GM23338 (cell line): ENCODE measurements around the gene CNTNAP2. TPM values are rescaled to one million over a fixed set of nuclear protein-coding genes. Genes with fewer than 3 reads are reported as not detected.

ENCODE experiments used
- ATAC-seq: fragments of 200-7000 bp; cut with Tn5 transposase; 3 replicates; pipeline ENCODE4 v1.9.1; 2020
- DNase-seq: peaks from one replicate; pipeline ENCODE4 v3.0.0-alpha.2; 2015; ENCODE audit warnings: low spot score
- H2AFZ ChIP-seq: fragments of 200-600 bp; sonication (generic); 2 replicates; pipeline ENCODE4 v1.8.0; 2016; ENCODE audit warnings: antibody characterized with exemption, mild to moderate bottlenecking, moderate library complexity
- H3F3A ChIP-seq: fragments of 200-600 bp; sonication (generic); replicated peaks from 2 replicates; pipeline ENCODE4 v1.8.0; 2017; ENCODE audit warnings: antibody characterized with exemption, mixed run types, low read depth
- H3K27ac ChIP-seq: fragments of 200-600 bp; sonication (generic); 2 replicates; pipeline ENCODE4 v1.6.1; 2016; ENCODE audit warnings: low read depth
- H3K27me3 ChIP-seq: fragments of 200-600 bp; sonication (generic); 2 replicates; pipeline ENCODE4 v1.8.0; 2016; ENCODE audit warnings: mild to moderate bottlenecking, mixed run types, moderate library complexity; ENCODE audit not compliant: insufficient read depth
- H3K36me3 ChIP-seq: fragments of 200-600 bp; sonication (generic); 2 replicates; pipeline ENCODE4 v1.8.0; 2016; ENCODE audit warnings: mild to moderate bottlenecking; ENCODE audit not compliant: insufficient read depth
- H3K4me1 ChIP-seq: fragments of 200-600 bp; sonication (generic); 2 replicates; pipeline ENCODE4 v1.8.0; 2016; ENCODE audit warnings: mild to moderate bottlenecking, moderate library complexity; ENCODE audit not compliant: insufficient read depth
- H3K4me2 ChIP-seq: fragments of 200-600 bp; sonication (generic); 2 replicates; pipeline ENCODE4 v1.7.1; 2017; ENCODE audit warnings: mixed run types
- H3K4me3 ChIP-seq: fragments of 200-600 bp; sonication (generic); 2 replicates; pipeline ENCODE4 v1.6.1; 2016; ENCODE audit warnings: mixed run types
- H3K79me2 ChIP-seq: fragments of 200-600 bp; sonication (generic); replicated peaks from 2 replicates; pipeline ENCODE4 v1.8.0; 2017; ENCODE audit warnings: mild to moderate bottlenecking; ENCODE audit not compliant: insufficient read depth
- H3K9me2 ChIP-seq: fragments of 200-600 bp; sonication (generic); 2 replicates; pipeline ENCODE4 v1.8.0; 2017; ENCODE audit not compliant: insufficient read depth
- H4K20me1 ChIP-seq: fragments of 200-600 bp; sonication (generic); replicated peaks from 2 replicates; pipeline ENCODE4 v1.8.0; 2017; ENCODE audit warnings: mild to moderate bottlenecking; ENCODE audit not compliant: insufficient read depth
- H3K27ac Mint-ChIP-seq: 2 replicates; pipeline ENCODE4 v1.8.0; 2020; ENCODE audit warnings: inconsistent platforms, mild to moderate bottlenecking, moderate library complexity, mixed read lengths
- H3K27me3 Mint-ChIP-seq: 3 replicates; pipeline ENCODE4 v1.8.0; 2022; ENCODE audit warnings: low read depth, mild to moderate bottlenecking, moderate library complexity, mixed read lengths, inconsistent platforms; ENCODE audit not compliant: insufficient read depth, poor library complexity
- H3K36me3 Mint-ChIP-seq: 3 replicates; pipeline ENCODE4 v1.8.0; 2021; ENCODE audit warnings: low read depth, mild to moderate bottlenecking, inconsistent platforms, moderate library complexity, mixed read lengths
- H3K4me1 Mint-ChIP-seq: 3 replicates; pipeline ENCODE4 v1.8.0; 2020; ENCODE audit warnings: mild to moderate bottlenecking, inconsistent platforms, mixed read lengths
- H3K4me3 Mint-ChIP-seq: 3 replicates; pipeline ENCODE4 v1.8.0; 2021; ENCODE audit warnings: moderate library complexity, mild to moderate bottlenecking, inconsistent platforms, mixed read lengths
- H3K9me3 Mint-ChIP-seq: 3 replicates; pipeline ENCODE4 v1.8.0; 2020; ENCODE audit warnings: moderate library complexity, mild to moderate bottlenecking, inconsistent platforms, mixed read lengths
- CREB1 ChIP-seq: fragments of 250-450 bp; sonication (Bioruptor Pico); IDR thresholded peaks from 2 replicates; pipeline ENCODE4 v1.5.0; 2020; ENCODE audit warnings: low read depth, mild to moderate bottlenecking, moderate library complexity
- EZH2phosphoT487 ChIP-seq: fragments of 200-600 bp; sonication (generic); IDR thresholded peaks from one replicate; pipeline ENCODE4 v1.8.1; 2018; ENCODE audit warnings: antibody characterized with exemption; ENCODE audit not compliant: unreplicated experiment
- JUNB ChIP-seq: IDR thresholded peaks from one replicate; pipeline ENCODE4 v1.6.1; 2016; ENCODE audit warnings: antibody characterized with exemption; ENCODE audit not compliant: unreplicated experiment
- NANOG ChIP-seq: IDR thresholded peaks from 2 replicates; pipeline ENCODE4 v1.6.1; 2016; ENCODE audit warnings: antibody characterized with exemption, borderline replicate concordance
- ZNF331 ChIP-seq: fragments of 250-450 bp; sonication (Bioruptor Pico); IDR thresholded peaks from 2 replicates; pipeline ENCODE4 v1.5.0; 2020; ENCODE audit warnings: low read depth, mild to moderate bottlenecking, moderate library complexity
- ZNF462 ChIP-seq: fragments of 250-450 bp; sonication (Bioruptor Pico); IDR thresholded peaks from 2 replicates; pipeline ENCODE4 v1.5.0; 2020; ENCODE audit warnings: mild to moderate bottlenecking, moderate library complexity
- polyA plus RNA-seq: library from polyadenylated mRNA; unstranded; fragments of >200 nt; fragmentation: Nextera tagmentation; extraction: Ambion mirVana; gene quantifications from 2 replicates; pipeline ENCODE4 v1.2.1, GENCODE V29; 2016
- total RNA-seq: library from RNA; depleted of rRNA; stranded (reverse); fragments of >200 nt; shearing (Covaris generic); gene quantifications from 2 replicates; pipeline ENCODE4 v1.2.3, GENCODE V29; 2014
- TF ChIP-seq, protein P1 (sequence below), 2 experiments: fragments of 200-600 bp in 1 of 2; sonication (generic) in 1 of 2; conservative IDR thresholded peaks; 2 replicates each; pipeline versions ENCODE4 v1.5.1 to v1.6.1; 2016 to 2017; ENCODE audit warnings: antibody characterized with exemption in 2 of 2, low read depth in 2 of 2, mild to moderate bottlenecking in 2 of 2, moderate library complexity in 1 of 2

Gene CNTNAP2
- total and polyA plus RNA-seq, 2 experiments from 2014 or later, result 38.2 to 61.3 TPM

DNA sequence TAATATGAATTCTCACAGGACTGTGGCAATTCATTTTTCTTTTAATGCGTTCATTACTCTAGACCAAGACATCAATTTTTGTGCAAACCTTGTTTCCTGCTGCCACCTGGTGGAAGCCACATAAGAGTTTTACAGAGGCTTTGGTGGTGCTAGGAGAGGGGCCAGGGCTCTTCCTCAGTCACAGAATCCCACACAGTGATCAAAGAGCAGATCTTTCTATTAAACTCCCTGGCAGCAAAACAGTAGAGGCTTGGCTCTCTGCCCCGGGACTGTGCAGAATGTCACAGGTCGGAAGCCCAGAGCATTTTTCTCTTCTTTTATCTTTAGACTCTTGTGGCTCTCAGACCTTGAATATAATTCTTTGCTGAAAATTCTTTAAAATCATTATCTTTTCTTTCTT lies 1967.5 kb downstream of the CNTNAP2 start:
- no peaks in the 10 kb centered on the region for H3K4me1 ChIP-seq
- H3K4me2 ChIP-seq, result no peak overlapping the region
- no peak overlapping the region for H3K4me3 ChIP-seq
- no peak for TF ChIP-seq JUNB
- TF ChIP-seq, protein P1, sequence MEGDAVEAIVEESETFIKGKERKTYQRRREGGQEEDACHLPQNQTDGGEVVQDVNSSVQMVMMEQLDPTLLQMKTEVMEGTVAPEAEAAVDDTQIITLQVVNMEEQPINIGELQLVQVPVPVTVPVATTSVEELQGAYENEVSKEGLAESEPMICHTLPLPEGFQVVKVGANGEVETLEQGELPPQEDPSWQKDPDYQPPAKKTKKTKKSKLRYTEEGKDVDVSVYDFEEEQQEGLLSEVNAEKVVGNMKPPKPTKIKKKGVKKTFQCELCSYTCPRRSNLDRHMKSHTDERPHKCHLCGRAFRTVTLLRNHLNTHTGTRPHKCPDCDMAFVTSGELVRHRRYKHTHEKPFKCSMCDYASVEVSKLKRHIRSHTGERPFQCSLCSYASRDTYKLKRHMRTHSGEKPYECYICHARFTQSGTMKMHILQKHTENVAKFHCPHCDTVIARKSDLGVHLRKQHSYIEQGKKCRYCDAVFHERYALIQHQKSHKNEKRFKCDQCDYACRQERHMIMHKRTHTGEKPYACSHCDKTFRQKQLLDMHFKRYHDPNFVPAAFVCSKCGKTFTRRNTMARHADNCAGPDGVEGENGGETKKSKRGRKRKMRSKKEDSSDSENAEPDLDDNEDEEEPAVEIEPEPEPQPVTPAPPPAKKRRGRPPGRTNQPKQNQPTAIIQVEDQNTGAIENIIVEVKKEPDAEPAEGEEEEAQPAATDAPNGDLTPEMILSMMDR (conservative IDR thresholded peaks at IDR 0.05; ENCODE audit: low read depth in 2 of 2), result peak; percentile 80
- H3K36me3 ChIP-seq, result no peaks in the 10 kb centered on the region
- no peaks in the 10 kb centered on the region for H4K20me1 ChIP-seq
- H2AFZ ChIP-seq, result no peak overlapping the region
- H3F3A ChIP-seq, result no peaks in the 10 kb centered on the region
- peak; percentile 66 for DNase-seq
- ATAC-seq, result peak; percentile 94
- H3K9me2 ChIP-seq, result no peaks in the 10 kb centered on the region
- H3K27me3 Mint-ChIP-seq, result peaks cover 1% of the 10 kb centered on the region
- H3K36me3 Mint-ChIP-seq, result peaks cover 14% of the 10 kb centered on the region
- no peaks in the 10 kb centered on the region for H3K27me3 ChIP-seq
- H3K4me1 Mint-ChIP-seq, result peaks cover 3% of the 10 kb centered on the region; the same call in 1 of the 3 replicates
- no peak overlapping the region for H3K27ac Mint-ChIP-seq
- H3K79me2 ChIP-seq, result no peaks in the 10 kb centered on the region
- H3K4me3 Mint-ChIP-seq, result no peak overlapping the region
- no peak overlapping the region for H3K27ac ChIP-seq
- peaks cover 35% of the 10 kb centered on the region for H3K9me3 Mint-ChIP-seq

GRCh38 chr7:148091882-148092281 lies 1975.3 kb downstream of the CNTNAP2 start:
- H3F3A ChIP-seq, result no peaks in the 10 kb centered on the region
- H2AFZ ChIP-seq, result no peak overlapping the region
- H3K27ac ChIP-seq, result no peak overlapping the region
- H3K4me1 ChIP-seq, result no peaks in the 10 kb centered on the region
- H3K4me3 Mint-ChIP-seq, result no peak overlapping the region
- H3K4me2 ChIP-seq, result no peak overlapping the region
- no peaks in the 10 kb centered on the region for H3K36me3 ChIP-seq
- ATAC-seq (no peak), DNase-seq (no peak)
- no peaks in the 10 kb centered on the region for H3K27me3 ChIP-seq
- TF ChIP-seq ZNF462 (no peak), ZNF331 (CRISPR knock-in tag) (no peak), CREB1 (CRISPR knock-in tag) (no peak), NANOG (no peak), EZH2phosphoT487 (no peak)
- no peaks in the 10 kb centered on the region for H3K36me3 Mint-ChIP-seq
- no peak overlapping the region for H3K4me3 ChIP-seq
- no peaks in the 10 kb centered on the region for H3K27me3 Mint-ChIP-seq
- no peaks in the 10 kb centered on the region for H4K20me1 ChIP-seq
- H3K79me2 ChIP-seq, result no peaks in the 10 kb centered on the region
- no peak overlapping the region for H3K27ac Mint-ChIP-seq
- H3K9me2 ChIP-seq, result no peaks in the 10 kb centered on the region
- peaks cover 20% of the 10 kb centered on the region; the same call in 2 of the 3 replicates for H3K9me3 Mint-ChIP-seq
- no peaks in the 10 kb centered on the region for H3K4me1 Mint-ChIP-seq
